Measurements from ENCODE around the gene IL5RA.

Gene IL5RA, protein sequence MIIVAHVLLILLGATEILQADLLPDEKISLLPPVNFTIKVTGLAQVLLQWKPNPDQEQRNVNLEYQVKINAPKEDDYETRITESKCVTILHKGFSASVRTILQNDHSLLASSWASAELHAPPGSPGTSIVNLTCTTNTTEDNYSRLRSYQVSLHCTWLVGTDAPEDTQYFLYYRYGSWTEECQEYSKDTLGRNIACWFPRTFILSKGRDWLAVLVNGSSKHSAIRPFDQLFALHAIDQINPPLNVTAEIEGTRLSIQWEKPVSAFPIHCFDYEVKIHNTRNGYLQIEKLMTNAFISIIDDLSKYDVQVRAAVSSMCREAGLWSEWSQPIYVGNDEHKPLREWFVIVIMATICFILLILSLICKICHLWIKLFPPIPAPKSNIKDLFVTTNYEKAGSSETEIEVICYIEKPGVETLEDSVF

DNA sequence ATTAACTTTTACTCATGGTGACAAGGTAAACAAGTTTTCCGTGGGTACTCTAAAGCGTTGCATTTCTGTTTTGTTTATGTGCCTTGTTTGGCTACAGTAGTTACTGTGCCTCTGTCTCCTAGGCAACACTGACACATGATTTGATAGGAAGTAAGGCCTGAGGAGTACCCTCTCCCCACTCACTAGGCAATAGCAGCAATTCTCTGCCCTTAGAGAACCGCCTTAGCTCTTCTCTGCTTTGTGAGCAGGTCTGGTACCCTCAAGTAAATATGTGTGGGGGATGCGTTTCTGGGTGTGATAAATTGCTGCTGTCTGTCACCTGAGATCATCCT is at the start of gene IL5RA:
Gene IL5RA, minus strand, starts transcription at position 76 of the 332 bp plus-strand sequence. CDS start 5,390 bp downstream, outside the sequence.
- DNase-seq: no peak

DNA sequence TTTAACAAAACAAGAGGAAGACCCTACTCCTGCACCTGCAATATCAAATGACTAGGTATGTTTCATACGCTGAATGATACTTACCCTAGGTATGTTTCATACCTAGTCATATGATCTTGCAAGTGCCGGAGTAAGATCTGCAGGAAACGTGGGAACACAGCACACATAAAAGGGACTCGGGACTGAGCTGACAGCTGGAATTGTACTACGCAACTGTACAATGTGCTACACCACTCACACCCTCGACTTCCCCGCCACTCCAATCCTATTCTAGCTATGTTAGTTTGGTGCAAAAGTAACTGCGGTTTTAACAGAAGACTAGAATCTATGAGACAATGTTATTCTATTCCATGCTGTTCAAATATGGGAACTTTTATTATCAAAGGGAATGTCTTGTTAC is 47.3 kb upstream of the IL5RA start:
- DNase-seq: no peak

DNA sequence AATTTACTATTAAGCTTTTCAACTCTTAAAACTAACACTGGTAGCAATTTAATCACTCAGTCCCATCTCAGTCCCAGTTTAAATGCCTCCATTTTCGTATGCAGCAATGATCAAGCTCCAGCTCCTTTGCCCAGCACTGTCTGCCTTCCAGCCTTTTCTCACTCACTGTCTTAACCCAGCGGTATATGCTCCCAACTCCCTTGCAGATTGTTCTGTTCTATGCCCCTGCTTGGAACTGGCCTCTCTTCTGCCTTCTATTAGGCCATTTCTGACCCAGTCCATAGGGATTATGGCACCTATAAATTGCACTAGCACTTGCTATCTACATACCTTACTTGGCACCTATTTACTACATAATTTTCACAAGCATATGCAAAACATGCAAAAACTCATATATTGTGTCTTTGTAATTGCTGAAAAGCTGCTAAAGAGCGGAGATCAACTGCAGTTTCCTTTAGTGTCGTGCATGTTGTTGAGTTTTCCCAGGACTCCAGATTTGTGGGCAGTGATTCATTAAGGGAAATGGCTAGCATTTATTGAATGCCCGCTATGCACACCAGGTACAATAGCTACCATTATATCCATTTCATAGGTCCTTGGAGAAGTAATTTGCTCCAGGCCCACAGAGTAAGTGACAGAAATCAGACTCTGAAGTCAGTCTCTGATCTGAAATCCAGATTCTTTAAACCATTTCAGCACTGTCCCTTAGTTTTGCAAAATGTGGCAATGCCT is 44.9 kb upstream of the IL5RA start:
- DNase-seq: no peak

DNA sequence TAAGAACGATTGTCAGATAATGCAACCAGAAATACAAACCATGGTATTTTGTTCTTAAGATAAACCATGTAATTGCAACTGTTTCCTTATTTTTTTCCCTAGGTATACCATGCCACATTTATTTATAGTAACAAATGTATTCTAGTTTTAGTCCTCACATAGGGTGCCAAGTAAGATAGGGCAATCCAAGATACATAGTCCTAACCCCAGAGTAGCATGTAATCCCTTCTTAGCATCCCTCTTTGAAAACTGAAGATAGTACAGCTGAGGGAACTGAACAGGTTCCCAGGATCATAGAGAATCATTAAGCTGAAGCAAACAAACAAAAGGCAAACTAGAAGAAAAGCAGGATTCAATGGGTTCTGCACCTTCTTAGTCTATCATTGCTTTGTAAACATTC is 41.3 kb upstream of the IL5RA start:
- DNase-seq: no peak

DNA sequence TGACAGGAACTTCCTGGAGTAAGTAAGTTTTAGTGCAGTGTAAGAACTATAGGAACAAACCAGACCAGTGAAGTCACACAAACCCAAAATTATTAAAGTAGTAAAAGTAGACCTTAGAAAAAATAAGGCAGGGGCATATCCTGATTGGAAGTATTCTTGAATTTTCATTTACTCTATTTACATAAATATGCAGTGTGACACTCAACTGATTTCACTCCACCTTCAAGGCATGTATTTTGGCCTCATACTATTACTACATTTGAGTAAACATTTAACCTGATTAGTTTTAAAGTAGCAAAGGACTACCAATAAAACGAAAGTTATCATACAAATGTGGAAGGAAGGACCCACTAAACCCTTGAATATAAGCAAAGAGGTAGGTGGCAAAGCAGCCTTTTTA is 39.4 kb upstream of the IL5RA start:
- DNase-seq: no peak

DNA sequence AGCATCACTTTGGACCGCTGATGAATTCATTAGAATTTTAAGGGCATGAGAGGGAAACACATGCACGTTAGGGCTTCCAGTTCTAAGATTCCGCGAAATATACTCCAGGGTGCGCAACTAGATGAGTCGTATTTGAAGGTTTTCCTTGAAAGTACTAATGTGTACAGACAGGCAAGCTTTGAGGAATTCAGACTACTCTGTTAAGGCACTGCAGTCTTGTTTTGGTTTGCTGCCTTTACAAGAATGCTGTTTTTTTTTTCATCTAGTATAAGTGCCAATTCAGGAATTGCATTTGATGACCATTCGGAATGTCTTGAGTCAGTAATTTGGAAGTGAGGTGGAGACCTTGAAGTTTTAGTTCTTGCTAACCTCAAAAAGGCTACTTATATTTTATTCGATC is 35.7 kb upstream of the IL5RA start:
- no peak for DNase-seq

DNA sequence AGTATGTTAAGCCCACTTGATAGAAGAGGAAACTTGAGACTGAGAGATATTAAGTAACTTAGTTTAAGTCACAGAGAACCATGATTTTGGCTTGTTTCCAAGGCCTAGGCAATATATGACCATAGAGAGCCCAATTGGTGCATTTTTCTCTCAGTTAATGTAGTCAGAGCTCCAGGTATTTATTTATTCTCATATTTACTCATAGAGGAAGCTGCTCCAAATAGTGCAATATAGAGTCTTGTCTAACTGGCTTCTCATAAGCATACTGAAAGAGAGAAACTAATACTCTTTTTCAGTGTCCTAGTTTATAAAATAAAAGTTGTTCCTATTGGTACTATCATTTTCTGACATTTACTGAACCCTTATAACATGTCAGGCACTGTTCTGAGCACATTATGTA is 31.8 kb upstream of the IL5RA start:
- DNase-seq: no peak

DNA sequence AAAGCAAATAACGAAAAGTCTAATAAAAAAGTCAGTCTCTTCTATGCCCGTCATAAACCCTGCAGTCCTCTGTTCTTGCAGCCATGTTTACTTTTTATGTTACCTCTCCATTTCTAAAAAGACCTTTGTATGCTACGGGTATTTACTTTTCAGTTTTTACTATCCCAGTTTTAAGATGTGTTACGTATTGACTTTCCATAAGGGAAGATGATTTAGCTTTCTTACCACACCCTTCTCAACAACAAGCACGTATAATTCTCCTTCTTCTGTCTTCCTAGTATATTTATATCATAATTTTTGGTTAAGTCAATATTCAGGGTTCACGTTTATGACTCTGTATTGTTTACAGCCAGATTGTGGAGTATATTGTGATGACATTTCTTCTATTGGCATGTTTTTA is 27.4 kb upstream of the IL5RA start:
- DNase-seq: no peak

DNA sequence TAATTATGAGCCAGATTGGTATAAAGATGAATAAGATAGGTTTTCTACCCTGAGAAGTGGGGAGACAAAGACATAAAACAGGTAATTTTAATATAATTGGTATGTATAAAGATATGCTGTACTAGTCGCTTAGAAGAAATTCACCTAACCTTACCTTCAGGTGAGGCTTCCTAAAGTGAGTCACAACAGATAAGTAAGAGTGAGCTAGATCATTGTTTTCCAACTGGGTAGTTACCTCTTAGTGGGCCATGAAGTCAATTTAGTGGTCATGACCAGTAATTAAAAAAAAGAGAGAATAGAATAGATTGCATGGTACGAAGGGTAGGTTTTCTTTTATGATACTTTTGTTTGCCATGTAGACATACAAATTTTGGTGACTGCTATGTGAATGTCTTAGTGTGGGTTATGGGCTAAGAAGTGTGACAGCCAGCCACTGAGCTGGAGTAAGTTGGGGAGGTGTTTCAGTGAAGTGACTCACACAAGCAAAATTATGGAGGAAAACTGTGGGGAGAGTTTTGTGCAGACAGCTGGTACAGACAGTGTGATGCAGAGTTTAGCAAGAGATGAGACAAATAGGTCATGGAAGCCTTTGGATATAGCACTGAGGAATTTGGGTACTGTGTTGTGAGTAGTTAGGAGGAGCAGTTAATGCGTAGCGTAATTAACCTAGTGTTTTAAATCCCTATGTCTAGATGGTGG is 24.7 kb upstream of the IL5RA start:
- no peak for DNase-seq

DNA sequence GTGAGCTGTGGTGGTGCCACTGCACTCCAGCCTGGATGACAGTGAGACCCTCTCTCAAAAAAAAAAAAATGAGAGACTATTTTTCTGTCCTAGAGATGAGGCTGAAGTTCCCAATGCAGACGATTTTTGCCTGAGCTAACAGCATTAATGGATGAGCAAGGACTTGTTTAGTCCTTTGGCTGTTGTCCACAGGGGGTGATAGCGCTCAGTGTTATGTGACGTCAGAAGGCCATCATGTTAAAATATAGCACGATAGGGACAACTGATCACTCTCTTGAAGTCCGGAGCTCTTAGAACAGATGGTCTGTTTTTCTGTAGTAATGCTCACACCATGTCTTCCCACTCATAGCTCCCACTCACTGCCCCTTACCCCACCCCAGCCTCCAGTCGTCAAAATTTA is 23.3 kb upstream of the IL5RA start:
- DNase-seq: no peak

DNA sequence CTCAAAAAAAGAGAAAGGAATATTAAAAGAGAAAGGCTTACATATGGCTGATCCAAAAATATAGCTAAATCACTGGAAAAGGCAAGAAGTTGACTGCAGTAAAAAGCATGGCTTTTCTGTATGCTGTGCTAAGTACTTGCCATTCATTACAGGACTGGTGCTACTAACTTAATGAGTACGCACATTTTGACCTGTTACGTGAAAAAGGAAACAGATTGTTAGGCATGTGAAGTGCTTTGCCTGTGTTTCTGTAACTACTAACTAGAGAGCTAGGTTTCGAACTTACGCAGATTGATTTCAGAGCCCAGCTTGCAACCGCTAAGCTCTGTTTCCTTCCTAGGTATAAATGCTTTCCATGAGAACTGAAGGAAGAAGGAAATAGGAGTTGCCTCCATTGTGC is 19.4 kb upstream of the IL5RA start:
- no peak for DNase-seq

DNA sequence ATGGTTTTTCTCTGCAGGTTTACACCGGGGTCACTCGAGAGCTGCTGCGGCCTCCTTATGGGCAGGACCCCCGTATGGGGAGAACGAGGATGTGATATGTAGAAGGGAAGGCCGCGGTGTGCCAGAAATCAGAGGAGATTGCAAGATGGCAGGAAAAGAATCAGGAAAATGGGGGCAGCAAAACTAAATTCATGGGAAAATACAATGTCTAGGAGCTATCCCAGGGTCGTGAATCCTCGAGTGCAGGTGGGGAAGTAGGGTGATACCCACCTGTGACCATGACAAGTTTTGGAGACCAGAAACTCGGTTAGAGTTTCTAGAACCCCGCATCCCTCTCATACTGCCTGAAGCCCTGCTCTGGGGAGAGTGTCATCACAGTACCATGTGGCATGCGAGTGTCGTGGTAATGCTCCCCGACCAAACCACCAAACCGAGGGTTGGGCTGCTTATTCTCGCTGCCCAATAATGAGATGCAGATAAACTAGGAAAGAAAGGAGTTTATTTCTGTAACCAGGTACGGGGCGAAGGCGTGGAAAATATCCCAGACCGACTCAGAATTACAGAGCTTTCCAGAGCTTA is 17.3 kb upstream of the IL5RA start:
- DNase-seq: no peak

DNA sequence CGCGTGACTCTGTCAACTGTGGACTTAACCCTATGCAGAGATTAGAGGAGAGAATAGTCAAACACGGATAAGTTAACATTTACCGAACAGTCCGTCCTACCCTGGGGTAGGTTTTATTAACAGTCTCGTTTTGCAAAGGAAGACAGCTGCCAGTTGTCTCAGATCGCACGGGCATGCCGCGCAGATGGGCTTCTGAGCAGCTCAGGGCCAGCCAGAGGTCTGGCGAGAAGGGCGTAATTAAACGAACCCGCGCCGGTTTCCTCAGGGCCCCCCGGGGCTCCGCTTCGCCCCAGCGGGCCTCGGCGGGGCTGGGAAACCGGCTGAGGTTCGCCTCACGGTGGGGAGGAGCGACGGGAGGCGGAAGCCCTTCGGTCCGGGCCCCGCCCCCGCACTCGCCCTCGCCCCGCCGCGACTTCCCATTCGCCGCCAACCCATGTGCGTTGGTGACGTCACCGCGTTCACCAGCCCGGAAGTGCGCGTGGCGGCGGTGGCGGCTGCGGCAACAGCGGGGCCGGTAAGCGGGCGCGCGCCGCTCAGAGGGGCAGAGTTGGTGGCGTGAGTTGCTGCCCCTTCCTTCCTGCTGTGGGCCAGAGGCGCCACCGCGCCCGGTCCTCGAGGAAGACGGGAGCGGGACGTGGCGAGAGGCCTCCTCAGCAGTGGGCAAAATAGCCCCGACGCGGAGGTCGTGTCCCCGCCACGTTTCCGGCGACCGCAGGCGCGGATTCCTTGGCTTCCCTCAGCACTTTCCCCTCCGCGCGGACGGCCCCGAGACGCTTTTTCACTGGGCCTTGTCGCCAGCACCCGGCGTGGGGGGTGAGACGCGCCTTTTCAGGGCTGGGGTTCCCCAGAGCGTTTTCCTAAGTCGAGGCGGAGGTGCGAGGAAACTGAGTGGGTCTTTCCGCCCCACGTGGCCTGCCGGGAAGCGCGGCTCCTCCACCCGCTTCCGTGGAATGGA is 16.6 kb upstream of the IL5RA start, which contains the start of gene TRNT1:
Gene TRNT1, plus strand, starts transcription at position 464 of the 955 bp plus-strand sequence. CDS start 2,101 bp downstream, outside the sequence.
- peak; percentile 75 to 85 for DNase-seq

DNA sequence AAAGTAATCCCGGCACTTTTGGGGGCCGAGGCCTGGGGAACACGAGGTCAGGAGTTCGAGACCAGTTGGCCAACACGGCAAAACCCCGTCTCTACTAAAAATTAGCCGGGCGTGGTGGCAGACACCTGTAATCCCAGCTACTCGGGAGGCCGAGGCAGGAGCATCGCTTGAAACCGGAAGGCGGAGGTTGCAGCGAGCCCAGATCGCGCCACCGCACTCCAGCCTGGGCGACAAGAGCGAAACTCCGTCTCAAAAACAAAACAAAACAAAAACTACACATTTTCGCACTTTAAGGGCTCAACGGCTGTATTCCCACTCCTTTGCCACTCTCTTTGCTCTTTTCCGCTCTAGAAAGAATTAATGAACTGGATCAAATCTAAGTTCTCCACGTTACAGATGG is 15.8 kb upstream of the IL5RA start:
- no peak for DNase-seq

DNA sequence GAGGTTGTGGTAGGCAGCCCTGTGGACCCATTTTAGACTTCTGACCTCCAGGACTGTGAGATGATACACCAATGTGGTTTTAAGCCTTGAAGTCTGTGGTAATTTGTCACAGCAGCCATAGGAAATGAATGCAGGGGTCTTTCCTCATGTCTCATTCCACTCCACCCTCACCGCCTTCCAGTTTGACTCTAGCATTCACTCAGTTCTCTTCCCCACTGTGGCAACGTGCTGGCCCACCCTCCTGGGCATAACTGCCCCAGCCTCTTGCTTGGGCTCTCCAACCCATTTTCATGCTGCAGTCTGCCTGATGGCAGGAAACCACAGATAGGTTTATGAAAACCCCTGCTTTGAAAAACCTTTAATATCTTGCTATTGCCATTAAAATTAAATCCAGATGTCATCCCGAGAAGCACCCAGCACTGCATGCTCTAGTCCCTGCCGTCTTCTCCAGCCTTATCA is 9.2 kb upstream of the IL5RA start:
- DNase-seq: no peak

DNA sequence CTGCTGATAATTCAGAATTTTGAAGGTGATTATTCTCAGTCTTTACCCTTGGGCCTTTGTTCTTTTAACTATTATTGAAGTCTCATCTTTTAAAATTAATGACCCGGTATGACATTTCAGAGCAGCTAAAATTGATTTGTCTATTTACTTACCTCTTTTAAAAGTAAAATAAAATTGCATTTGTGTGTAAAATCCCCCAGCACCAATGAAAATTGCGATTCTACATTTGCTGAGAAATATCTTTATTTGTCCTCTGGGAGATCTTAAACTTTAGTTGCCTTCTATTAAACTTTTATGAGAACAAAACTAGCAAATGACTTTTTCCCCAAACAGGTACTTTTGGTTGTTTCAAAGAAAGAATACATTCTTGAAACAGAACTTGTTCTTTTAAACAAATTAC is 7.5 kb upstream of the IL5RA start:
- DNase-seq: no peak

DNA sequence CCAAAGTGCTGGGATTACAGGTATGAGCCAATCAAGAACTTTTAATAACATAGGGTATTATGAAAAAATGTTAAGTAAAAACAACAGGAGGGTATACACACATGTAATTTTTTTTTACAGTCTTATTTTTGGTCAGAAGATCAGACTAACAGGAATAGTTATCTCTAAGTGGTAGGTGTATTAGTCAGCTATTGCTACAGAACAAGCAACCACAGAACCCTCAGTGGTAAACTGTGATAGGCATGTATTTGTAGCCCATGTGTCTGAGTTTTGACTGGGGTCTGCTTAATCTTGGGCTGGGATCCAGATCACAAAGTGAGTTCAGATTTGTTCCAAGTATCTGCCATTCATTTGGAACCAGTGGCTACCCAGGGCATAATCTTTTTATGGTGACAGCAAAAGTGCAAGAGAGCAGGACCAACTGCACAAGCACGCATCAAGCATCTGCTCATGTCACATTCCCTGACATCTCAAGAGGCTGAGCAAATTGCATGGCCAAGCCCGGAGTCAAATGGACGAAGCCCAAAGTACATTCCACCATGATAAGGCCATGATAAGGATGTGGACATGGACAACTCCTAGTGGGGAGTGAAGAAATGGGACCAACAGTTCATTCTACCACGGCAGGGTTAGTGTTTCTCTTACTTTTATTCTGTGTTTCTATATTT is 3.0 kb upstream of the IL5RA start:
- DNase-seq: no peak

DNA sequence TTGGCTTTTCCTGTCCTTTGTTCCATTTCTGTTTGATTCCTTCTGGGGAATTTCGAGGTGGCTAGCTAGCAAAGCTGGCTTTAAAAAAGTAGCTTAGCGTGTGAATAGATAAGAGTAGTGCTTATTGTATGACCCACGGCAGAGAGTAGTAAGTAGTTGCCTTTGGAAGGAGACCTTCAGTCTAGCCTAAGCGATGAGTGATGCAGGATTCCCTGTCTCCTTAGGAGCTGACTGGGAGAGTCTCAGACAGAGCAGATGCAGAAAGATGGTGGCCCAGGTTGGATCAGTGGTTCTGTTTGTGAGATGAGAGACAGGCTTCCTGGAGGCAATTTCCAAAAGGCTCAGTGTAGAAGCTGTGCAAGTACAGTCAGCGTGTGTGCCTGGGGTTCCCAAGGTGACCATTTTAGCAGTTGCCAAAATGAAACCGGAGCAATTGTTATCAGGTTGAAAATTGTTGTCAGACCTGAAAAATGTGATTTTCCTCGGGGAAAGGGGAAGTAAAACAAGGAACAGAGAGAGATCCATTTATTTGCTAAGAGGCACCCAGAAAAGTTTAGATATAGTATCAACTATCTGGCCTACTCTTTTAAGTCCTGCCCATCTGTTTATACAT is 681 bp upstream of the IL5RA start:
- no peak for DNase-seq

DNA sequence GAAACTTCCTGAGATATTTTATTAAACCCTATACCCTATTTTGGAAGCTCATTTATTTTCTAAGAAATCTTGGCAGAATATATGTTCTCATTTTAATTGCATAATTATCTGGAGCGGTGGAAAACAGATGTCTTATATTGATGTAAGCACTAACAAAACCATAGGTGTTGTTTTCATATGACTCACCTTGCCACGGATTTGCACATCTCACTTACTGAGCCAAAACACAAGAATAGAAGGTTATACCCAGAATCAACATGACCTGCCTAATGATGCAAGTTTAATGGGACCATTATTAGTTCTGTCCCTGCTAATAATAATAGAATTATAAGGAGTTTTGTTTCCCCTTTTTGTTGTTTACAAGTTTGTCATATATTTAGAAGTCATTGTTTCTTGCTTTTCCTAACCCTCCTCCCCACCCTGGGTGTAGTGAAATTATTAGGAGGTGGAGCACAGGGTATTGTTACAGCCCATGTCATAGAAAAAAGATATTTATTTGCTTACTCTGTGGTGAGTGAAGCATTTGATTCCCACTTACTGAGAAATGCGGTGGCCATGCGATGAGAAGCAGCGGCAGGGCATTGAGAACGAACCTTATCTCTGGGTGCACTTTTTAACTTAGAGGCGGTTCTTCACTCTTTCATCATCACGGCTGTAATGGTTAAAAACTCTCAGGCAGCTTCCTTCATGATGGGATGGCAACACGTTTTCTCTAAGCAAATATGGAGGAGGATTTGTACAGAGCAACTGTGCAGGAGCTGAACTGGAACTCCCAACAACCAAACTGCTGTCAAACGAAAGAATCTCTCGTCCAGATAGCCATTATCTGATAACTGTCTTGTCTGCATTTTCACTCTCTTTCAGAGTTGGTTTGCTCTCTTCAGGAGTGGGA is 521 bp downstream of the IL5RA start:
- DNase-seq: no peak

DNA sequence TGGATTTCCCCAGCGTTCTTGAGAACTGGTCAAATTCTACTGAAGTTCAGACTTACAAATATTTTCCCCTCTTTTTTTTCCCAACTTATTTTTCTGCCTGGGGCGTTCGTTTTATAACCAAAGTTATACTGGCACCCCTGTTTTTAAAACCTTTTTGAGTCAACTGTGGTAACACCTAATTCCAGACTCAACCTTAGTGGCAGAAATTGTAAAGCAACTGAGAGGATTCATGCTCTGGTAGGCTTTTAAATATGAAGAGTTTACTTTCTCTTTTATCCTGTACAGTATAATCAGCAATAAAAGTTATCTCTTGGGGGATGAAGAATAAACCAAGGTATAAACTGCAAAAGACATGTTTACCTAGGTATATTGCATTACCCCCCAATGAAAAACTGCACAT is 2.3 kb downstream of the IL5RA start:
- no peak for DNase-seq

All from NCI-H1930 (cell line).